ENCODE results near the gene SNPH.
"Not testable (repeated sequence)": the region's sequence is repeated elsewhere in the genome, so short reads cannot be mapped to it uniquely, and the experiment has no call there.

Gene SNPH, protein sequence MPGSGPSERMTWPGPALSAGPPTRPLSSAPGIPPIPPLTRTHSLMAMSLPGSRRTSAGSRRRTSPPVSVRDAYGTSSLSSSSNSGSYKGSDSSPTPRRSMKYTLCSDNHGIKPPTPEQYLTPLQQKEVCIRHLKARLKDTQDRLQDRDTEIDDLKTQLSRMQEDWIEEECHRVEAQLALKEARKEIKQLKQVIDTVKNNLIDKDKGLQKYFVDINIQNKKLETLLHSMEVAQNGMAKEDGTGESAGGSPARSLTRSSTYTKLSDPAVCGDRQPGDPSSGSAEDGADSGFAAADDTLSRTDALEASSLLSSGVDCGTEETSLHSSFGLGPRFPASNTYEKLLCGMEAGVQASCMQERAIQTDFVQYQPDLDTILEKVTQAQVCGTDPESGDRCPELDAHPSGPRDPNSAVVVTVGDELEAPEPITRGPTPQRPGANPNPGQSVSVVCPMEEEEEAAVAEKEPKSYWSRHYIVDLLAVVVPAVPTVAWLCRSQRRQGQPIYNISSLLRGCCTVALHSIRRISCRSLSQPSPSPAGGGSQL

GRCh38 chr20:1266167-1266973, at the start of gene SNPH:
Gene SNPH (plus strand): TSS chr20:1266294. CDS start chr20:1296240, 29,946 bp downstream.
- DNase-seq = peak; percentile 85

DNA sequence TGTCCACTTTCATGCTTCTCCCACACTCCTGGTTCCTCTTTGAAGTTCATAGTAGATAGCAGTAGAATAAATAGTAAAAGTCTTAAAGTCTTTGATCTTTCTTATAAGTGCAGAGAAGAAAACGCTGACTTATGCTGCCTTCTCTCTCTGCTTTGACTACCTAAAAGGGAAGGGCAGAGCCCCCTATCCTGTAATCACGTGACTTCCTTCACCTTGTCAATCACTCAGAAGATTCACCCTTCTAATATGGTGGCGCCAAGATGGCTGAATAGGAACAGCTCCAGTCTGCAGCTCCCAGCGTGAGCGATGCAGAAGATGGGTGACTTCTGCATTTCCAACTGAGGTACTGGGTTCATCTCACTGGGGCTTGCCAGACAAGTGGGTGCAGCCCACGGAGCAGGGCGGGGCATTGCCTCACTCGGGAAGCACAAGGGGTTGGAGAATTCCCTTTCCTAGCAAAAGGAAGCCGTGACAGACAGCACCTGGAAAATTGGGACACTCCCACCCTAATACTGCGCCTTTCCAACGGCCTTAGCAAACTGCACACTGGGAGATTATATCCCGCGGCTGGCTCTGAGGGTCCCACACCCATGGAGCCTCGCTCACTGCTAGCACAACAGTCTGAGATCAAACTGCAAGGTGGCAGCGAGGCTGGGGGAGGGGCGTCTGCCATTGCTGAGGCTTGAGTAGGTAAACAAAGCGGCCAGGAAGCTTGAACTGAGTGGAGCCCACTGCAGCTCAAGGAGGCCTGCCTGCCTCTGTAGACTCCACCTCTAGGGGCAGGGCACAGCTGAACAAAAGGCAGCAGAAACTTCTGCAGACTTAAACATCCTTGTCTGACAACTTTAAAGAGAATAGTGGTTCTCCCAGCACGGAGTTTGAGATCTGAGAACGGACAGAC, 49.3 kb upstream of the SNPH start:
- DNase-seq = not testable (repeated sequence)

GRCh38 chr20:1222750-1223149, 43.3 kb upstream of the SNPH start:
- not testable (repeated sequence) for DNase-seq

- DNase-seq = no peak
These were observed 41.7 kb upstream of the SNPH start for GRCh38 chr20:1224205-1224890.

GRCh38 chr20:1225263-1225782, 40.8 kb upstream of the SNPH start:
- DNase-seq = no peak

GRCh38 chr20:1225783-1226654, 40.1 kb upstream of the SNPH start, which contains the start of gene RAD21L1:
Gene RAD21L1 (plus strand): TSS chr20:1226044. CDS start chr20:1228454, 2,410 bp downstream.
- DNase-seq = peak; percentile 85

GRCh38 chr20:1229541-1229940, 36.6 kb upstream of the SNPH start:
- no peak for DNase-seq

DNA sequence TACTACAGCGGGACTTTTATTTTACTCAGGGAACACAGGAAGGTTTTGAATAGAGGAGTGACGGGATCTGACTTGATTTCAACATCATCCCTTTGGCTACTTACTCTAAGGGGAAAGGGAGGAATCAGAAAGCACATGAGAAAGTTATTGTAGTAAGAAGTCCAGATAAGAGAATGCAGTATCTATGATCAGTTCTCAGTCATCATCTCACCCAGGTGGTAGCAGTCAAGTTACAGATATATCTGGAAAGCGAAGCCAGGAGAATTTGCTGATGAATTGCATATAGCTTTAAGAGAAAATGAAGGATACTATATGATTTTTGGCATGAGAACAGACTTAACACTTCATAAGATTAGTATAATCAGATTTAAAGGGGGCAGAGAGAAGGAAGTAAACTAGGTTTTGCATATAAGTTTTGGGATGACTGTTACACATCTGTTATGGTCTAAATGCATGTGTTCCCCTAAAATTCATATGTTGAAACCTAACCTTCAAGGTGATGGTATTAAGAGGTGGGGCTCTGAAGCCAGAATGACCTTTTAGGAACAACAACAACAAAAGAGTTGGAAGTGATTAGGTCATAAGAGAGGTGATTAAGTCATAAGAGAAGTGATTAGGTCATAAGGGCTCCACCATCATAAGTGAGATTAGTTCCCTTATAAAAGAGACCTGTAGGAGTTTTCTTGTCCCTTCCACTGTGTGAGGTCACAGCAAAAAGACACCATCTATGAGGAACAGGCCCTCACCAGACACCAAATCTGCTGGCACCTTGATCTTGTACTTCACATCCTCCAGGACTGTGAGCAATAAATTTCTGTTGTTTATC, 33.6 kb upstream of the SNPH start:
- DNase-seq = no peak

GRCh38 chr20:1240549-1240948, 25.5 kb upstream of the SNPH start:
- DNase-seq = no peak

DNA sequence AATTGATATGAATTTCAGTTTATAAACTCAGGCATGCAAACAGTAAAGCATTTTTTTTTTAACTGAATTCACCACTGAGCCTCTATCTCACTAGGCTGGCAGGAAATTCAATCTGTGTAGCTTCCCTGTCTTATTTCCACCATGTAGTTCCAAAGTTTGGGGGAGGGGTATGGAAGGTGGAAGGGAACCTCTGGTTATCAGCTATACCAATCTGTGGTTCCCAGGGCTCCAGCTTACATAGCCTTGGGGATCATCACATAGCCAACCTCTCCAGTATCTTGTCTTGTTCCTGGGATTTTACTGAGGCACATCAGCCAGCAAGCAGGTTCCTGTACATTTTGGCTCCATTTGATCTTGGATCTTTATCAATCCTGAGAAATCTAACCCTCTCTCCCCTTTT, 24.6 kb upstream of the SNPH start:
- no peak for DNase-seq

DNA sequence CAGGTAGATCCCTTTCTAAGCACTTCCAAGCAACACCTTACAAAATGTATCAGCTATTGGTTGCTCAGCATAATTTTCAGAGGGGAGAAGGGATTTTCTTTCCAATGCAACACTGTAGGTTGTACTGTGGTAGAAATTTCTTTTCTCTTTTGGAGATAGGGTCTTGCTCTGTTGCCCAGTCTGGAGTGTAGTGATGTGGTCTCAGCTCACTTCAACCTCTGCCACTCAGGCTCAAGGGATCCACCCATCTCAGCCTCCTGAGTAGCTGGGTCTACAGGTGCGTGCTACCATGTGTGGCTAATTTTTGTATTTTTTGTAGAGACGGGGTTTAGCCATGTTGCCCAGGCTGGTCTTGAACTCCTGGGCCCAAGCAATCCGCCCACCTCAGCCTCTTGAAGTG, 24.0 kb upstream of the SNPH start:
- DNase-seq = no peak

GRCh38 chr20:1242530-1242929, 23.6 kb upstream of the SNPH start:
- DNase-seq = no peak

GRCh38 chr20:1245578-1245977, 20.5 kb upstream of the SNPH start:
- no peak for DNase-seq

- DNase-seq = no peak
These were observed 18.4 kb upstream of the SNPH start for GRCh38 chr20:1247689-1248088.

DNA sequence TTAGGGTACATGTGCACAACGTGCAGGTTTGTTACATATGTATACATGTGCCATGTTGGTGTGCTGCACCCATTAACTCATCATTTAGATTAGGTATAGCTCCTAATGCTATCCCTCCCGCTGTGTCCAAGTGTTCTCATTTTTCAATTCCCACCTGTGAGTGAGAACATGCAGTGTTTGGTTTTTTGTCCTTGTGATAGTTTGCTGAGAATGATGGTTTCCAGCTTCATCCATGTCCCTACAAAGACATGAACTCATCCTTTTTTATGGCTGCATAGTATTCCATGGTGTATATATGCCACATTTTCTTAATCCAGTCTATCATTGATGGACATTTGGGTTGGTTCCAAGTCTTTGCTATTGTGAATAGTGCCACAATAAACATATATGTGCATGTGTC, 15.8 kb upstream of the SNPH start:
- not testable (repeated sequence) for DNase-seq

- DNase-seq = no peak
These were observed 13.7 kb upstream of the SNPH start for GRCh38 chr20:1252416-1252815.

DNA sequence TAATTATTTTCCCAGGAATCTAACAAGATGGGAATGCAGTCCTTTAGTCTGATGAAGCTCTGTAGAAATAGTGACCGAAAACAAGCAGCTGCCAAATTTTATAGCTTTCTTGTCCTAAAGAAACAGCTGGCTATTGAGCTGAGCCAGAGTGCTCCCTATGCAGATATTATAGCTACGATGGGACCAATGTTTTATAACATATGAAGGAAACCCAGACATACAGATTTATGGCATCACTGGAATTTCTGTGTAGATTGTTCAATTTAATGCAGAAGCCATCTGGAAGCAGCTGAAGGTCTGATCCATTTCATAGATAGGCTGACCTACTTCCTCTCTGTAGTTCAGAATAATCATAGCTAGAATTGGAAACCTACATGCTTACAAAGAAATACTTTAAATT, 11.8 kb upstream of the SNPH start:
- DNase-seq = no peak

GRCh38 chr20:1255675-1256074, 10.4 kb upstream of the SNPH start:
- no peak for DNase-seq

DNA sequence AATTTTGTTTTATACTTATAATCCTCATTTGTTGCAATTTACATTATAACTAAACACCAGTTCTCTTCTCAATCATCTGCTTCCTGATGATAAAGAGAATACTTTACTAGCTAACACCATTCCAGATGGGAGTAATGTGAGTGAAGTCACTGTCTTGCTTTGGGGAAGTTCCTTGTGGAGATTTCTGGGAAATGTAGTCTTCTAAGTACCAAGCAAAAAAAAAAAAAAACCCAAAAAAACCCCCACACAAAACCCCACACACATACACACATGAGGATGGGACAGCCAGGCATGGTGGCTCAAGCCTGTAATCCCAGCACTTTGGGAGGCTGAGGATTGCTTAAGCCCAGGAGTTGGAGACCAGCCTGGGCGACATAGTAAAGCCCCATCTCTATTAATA, 2.2 kb upstream of the SNPH start:
- DNase-seq = no peak

DNA sequence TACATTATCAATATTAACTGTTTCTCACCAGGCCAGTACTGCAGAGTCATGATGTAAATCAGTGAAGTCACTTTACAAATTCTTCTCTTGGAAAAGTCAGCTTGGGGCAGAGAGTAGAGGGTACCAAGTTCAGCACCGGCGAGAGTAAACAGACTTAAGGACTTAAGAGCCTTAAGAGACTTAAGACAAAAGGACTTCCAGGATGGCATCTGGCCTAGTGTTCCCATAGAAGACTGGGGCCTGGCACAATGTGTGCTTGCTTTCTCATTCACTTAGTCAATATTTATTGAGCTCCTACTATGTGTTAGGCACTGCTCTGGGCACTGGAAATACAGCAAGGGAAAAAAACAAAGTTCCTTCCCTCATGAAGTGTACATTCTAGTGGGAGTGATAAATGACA, 1.4 kb upstream of the SNPH start:
- DNase-seq = no peak
